MM.1S (cell line): ENCODE results near the gene PTGDR.

ENCODE experiments used
- DNase-seq: peaks from one replicate; pipeline ENCODE4 v3.0.0-alpha.2; 2015
- H2AFZ ChIP-seq: fragments of 300-600 bp; sonication (generic); 2 replicates; pipeline ENCODE4 v1.6.0; 2016; ENCODE audit warnings: antibody characterized with exemption, low read length
- H3F3A ChIP-seq: fragments of 300-600 bp; sonication (generic); 2 replicates; pipeline ENCODE4 v1.6.1; 2016; ENCODE audit warnings: mild to moderate bottlenecking, antibody characterized with exemption, low read length, moderate library complexity, mixed read lengths; ENCODE audit not compliant: insufficient read depth
- H3K27ac ChIP-seq: fragments of 300-600 bp; sonication (generic); 2 replicates; pipeline ENCODE4 v1.5.1; 2016; ENCODE audit warnings: mild to moderate bottlenecking, low read length
- H3K27me3 ChIP-seq: fragments of 300-600 bp; sonication (generic); replicated peaks from 2 replicates; pipeline ENCODE4 v1.6.0; 2016; ENCODE audit warnings: low read length; ENCODE audit not compliant: insufficient read depth
- H3K36me3 ChIP-seq: fragments of 300-600 bp; sonication (generic); replicated peaks from 2 replicates; pipeline ENCODE4 v1.6.1; 2016; ENCODE audit warnings: mild to moderate bottlenecking, low read length, mixed read lengths; ENCODE audit not compliant: insufficient read depth
- H3K4me1 ChIP-seq: fragments of 300-600 bp; sonication (generic); 2 replicates; pipeline ENCODE4 v1.6.1; 2016; ENCODE audit warnings: low read length, mixed read lengths
- H3K4me2 ChIP-seq: fragments of 300-600 bp; sonication (generic); 2 replicates; pipeline ENCODE4 v1.6.0; 2016; ENCODE audit warnings: low read depth, low read length
- H3K4me3 ChIP-seq: fragments of 300-600 bp; sonication (generic); 2 replicates; pipeline ENCODE4 v1.5.1; 2016; ENCODE audit warnings: low read length, mixed read lengths
- H3K79me2 ChIP-seq: fragments of 300-600 bp; sonication (generic); 2 replicates; pipeline ENCODE4 v1.6.1; 2016; ENCODE audit warnings: mixed run types, low read length, mixed read lengths
- H3K9ac ChIP-seq: fragments of 300-600 bp; sonication (generic); 2 replicates; pipeline ENCODE4 v1.6.1; 2016; ENCODE audit warnings: low read length, mixed read lengths
- H3K9me2 ChIP-seq: fragments of 300-600 bp; sonication (generic); replicated peaks from 2 replicates; pipeline ENCODE4 v1.6.1; 2016; ENCODE audit warnings: mild to moderate bottlenecking, low read length, mixed read lengths; ENCODE audit not compliant: insufficient read depth
- H3K9me3 ChIP-seq: fragments of 300-600 bp; sonication (generic); replicated peaks from 2 replicates; pipeline ENCODE4 v1.6.1; 2016; ENCODE audit warnings: mild to moderate bottlenecking, low read length, mixed read lengths; ENCODE audit not compliant: insufficient read depth
- H4K20me1 ChIP-seq: fragments of 300-600 bp; sonication (generic); 2 replicates; pipeline ENCODE4 v1.6.1; 2016; ENCODE audit warnings: mild to moderate bottlenecking, low read length, moderate library complexity, mixed read lengths; ENCODE audit not compliant: insufficient read depth
- CTCF ChIP-seq: fragments of 300-600 bp; sonication (generic); IDR thresholded peaks from 2 replicates; pipeline ENCODE4 v1.5.1; 2016; ENCODE audit warnings: antibody characterized with exemption, low read length, mixed read lengths
- EZH2 ChIP-seq: fragments of 300-600 bp; sonication (generic); optimal IDR thresholded peaks from 2 replicates; pipeline ENCODE3; 2017; ENCODE audit warnings: low read depth, mild to moderate bottlenecking, antibody characterized with exemption, low read length, mixed read lengths
- EZH2phosphoT487 ChIP-seq: fragments of 300-600 bp; sonication (generic); IDR thresholded peaks from 2 replicates; pipeline ENCODE4 v1.6.1; 2018; ENCODE audit warnings: antibody characterized with exemption, low read length

The PTGDR gene

GRCh38 chr14:52235434-52235833 is 32.1 kb upstream of the PTGDR start:
- no peaks in the 10 kb centered on the region for H3K4me1 ChIP-seq
- no peak overlapping the region for H3K4me2 ChIP-seq
- no peak overlapping the region for H3K9ac ChIP-seq
- DNase-seq = no peak
- no peak overlapping the region for H2AFZ ChIP-seq
- no peak overlapping the region for H3K27ac ChIP-seq
- TF ChIP-seq CTCF (no peak), EZH2 (no peak), EZH2phosphoT487 (no peak)
- no peaks in the 10 kb centered on the region for H3K9me3 ChIP-seq
- H3K36me3 ChIP-seq = no peaks in the 10 kb centered on the region
- no peaks in the 10 kb centered on the region for H3F3A ChIP-seq
- H3K27me3 ChIP-seq = no peaks in the 10 kb centered on the region
- H3K79me2 ChIP-seq = no peaks in the 10 kb centered on the region
- H4K20me1 ChIP-seq = no peaks in the 10 kb centered on the region
- no peak overlapping the region for H3K4me3 ChIP-seq
- no peaks in the 10 kb centered on the region for H3K9me2 ChIP-seq

- Histone ChIP-seq H2AFZ (no peak overlapping the region), H3F3A (no peaks in the 10 kb centered on the region), H3K79me2 (no peaks in the 10 kb centered on the region), H4K20me1 (no peaks in the 10 kb centered on the region), H3K36me3 (no peaks in the 10 kb centered on the region), H3K4me1 (no peaks in the 10 kb centered on the region), H3K27me3 (no peaks in the 10 kb centered on the region), H3K9me3 (no peaks in the 10 kb centered on the region), H3K27ac (no peak overlapping the region), H3K4me3 (no peak overlapping the region), H3K9ac (no peak overlapping the region), H3K9me2 (no peaks in the 10 kb centered on the region), H3K4me2 (no peak overlapping the region)
- no peak for DNase-seq
- no peak for TF ChIP-seq CTCF
- TF ChIP-seq EZH2 = no peak
- TF ChIP-seq EZH2phosphoT487 = no peak
Observed at GRCh38 chr14:52235866-52236510, 31.5 kb upstream of the PTGDR start.

GRCh38 chr14:52238682-52239081 is 28.8 kb upstream of the PTGDR start:
- Histone ChIP-seq H3F3A (0 out of 2 replicates have a peak, but pooled peaks cover under 1% of the 10 kb centered on the region), H2AFZ (no peak overlapping the region), H3K36me3 (no peaks in the 10 kb centered on the region), H3K27me3 (no peaks in the 10 kb centered on the region), H3K79me2 (no peaks in the 10 kb centered on the region), H3K9ac (no peak overlapping the region), H3K4me1 (peaks cover under 1% of the 10 kb centered on the region; the same call in 1 of the 2 replicates), H3K4me2 (no peak overlapping the region), H3K9me3 (no peaks in the 10 kb centered on the region), H3K9me2 (no peaks in the 10 kb centered on the region), H4K20me1 (no peaks in the 10 kb centered on the region), H3K27ac (no peak overlapping the region), H3K4me3 (no peak overlapping the region)
- TF ChIP-seq EZH2 (no peak), EZH2phosphoT487 (no peak), CTCF (no peak)
- DNase-seq = no peak
